NCI-H446 (cell line): ENCODE data around the gene INPP5D.

ENCODE experiments used
- DNase-seq, 2 experiments: peaks; one replicate each; lab custom pipeline; 2025; lab: John Stamatoyannopoulos, UW

The INPP5D gene

DNA sequence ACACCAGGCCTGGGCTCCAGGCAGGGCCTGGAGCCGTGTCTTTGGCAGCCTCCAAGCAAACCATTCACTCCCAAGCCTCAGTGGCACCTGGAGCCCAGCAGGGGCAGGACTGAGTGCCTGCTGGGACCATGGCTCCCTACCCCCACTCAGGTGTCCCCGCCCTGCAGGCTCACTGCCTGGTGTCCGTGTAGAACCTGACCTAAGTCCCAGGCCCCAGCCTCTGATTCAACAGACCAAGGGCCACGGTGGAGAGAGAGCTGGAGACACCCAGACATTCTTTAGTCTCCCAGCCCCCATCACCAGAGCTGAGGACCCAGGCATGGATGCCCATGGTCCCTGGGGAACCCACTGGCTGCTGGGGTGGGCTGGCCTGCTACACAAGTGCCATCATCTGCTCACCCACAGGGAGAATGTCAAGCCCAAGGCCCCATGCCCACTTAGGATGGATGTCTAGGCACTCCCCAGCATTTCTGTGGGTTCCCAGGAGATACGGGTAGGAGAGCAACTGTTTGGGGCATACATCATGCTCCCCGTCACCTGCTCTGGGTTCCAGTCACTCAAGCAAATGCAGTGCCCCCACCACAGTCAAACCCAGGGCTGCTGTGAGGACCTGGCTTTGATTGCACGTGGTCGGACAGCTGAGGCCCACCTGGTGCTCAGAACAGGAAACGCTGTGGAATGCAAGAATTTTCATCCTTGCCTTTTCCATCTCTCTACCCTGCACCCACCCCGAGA is 148.4 kb downstream of the INPP5D start:
- DNase-seq = no peak

DNA sequence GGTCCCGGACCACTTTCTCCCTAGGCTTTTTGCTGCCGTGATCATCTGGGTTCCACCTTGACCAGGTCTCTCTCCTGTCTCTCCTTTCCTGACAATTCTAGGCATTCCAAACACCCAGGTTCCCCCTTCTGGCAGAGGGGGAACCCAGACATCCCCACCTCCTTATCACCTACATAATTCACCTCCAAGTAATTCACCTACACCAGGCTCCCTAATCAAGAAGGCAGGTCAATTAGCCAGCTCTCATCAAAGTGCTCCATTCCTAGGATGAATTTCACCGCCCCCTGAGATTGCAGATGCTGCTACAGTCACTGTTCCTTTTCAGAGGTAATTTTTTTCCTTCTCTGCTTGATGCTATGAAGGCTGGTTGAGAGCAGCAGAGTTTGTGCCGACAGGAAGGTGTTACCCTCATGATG is 149.0 kb downstream of the INPP5D start:
- DNase-seq = no peak

DNA sequence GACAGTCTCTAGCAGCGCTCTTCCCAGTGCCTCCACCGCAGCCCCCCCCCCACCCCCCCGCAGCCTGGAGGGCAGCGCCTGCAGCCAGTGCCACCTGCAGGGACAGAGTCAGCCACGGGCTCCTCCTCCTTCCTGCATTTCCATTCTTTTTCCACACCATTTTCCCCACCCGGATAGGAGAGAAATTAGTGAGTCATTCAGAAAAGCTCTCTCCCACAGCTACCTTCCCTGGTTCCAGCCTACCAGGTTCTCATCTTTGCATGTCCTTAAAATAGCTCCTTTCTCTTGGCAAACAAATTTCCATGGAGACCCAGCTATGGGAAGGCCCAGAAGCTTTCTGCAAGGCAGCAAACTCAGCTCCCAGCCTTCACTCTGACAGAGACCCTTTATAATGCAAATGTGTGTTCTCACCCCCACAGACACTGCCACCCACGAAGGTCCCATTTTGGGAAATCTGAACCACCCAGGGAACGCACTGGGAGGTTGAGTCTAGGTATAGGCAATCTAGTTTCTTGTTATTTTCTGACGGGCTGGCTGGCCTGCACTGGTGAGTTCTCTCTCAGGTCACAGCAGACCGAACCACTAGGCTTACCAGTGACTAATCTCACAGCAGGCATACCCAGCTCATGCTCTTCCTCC is 149.5 kb downstream of the INPP5D start:
- no peak for DNase-seq

DNA sequence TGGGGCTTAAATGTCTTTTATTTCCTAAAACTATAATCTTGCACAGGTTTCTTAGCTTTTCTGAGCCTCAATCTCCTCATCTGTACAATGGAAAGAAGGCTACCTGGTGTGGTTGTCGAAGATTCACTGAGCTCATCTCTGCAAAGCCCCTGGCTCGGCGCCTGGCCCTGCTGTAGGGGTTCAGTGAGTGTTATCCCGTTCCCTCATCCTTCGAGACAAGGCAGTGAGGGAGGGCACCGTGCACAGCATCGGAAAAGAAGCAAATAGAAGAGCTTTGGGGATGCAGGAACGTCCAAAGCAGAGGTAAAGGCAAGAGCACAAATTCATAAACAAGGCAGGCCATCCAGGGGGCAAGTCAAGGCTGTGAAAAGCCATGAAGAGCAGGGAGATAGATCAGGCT is 150.1 kb downstream of the INPP5D start:
- DNase-seq = no peak

DNA sequence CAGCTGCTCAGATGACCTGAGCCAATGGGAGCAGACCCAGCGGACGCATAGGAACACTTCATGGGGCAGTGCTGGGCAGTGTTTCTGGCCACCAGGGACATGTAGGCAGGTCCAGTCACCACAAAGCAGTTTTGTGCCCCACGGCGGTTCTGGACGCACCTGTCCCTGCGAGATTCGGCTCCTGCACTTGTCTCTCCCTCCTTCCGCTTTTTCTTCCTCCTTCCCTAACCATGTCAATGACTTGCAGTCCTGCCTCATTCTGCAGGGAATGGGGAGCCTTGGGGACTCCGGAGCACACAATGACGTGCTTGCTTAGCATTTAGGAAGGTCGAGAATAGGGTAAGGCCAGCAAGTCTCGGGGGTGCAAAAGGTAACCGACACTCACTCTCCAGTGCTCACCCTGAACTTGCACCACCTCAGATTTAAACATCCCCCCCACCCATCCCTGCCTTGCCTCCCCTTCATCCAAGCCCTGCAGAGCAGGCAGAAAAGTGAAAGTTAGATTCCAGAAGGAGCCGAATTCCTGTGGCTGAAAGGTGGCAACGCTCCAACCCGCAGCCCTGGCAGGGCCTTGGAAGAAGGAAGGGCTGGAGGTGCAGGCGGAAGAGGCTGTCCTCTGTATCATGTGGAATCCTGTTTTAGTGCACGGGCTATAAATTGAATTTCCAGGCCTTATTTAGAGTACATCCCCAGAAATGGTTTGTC is 150.9 kb downstream of the INPP5D start:
- peak in 1 of 2 experiments; percentile 39 for DNase-seq

DNA sequence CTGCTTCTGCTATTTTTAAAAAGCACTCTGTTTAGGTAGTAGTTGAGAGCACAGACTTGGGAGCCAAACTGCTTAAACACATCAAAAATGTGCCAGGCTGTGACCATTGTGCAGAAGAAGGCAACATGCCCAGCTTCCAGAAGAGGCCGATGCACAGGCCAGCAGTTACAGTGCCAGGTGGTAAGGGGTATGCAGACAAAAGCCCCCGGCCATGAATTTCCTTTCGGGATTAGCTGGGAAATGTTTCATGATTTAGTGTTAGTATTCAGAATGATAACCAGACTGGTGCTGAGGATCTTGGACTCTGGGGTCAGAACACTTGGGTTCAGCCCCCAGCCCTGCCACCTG is 151.4 kb downstream of the INPP5D start:
- peak in 1 of 2 experiments; percentile 34 for DNase-seq

DNA sequence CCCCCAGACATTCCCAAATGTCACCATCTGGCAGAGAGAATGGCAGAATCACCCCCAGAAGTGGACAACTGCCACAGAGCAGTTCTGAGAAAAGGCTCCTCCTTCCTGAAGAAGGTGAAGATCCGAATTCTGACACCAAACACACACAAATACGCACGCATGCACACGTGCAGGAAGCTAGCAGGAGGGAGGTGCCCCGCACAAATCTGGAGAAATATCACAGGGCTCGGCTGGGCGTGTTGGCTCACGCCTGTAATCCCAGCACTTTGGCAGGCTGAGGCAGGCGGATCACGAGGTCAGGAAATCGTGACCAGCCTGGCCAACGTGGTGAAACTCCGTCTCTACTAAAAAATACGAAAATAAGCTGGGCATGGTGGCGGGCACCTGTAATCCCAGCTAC is 152.9 kb downstream of the INPP5D start:
- DNase-seq = no peak

DNA sequence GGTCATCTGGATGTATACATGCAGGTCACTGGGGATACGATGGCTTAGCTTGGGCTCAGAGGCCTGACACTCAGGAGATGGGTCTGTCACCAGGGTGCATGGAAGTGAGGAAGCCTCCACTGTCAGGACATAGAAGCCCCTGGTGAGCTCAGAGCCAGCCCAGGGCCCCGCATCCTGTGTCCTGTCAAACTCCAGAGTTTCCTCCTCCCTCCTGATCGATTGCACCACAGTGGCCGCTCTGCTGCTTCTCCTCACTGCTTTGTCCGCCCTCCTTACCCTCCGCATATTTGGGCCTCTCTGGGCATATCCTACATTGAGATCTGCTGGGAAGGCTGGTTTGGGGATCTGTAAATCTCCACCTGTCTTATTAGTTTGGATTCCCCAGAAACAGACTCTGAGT is 153.8 kb downstream of the INPP5D start:
- no peak for DNase-seq

DNA sequence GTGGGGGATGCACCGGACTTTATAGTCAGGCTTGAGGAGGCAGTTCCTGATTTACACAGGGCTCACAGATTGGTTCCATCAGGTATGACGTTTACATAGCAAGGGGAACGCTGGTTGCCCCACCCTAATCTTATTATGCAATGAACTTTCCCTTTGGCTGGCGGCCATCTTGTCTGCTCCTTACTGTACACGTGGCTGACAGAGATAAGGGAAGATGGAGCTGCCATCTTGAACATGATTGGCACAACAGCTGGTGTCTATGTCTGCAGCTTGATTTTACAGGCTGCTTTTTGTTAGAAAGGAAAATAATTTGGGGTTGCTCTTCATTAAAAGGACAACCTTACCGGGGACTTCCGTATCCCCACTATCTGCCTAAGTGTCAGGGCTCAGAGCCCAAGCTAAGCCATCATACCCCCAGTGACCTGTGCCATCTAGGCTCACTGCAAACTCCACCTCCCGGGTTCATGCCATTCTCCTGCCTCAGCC is 157.8 kb downstream of the INPP5D start:
- DNase-seq = no peak

DNA sequence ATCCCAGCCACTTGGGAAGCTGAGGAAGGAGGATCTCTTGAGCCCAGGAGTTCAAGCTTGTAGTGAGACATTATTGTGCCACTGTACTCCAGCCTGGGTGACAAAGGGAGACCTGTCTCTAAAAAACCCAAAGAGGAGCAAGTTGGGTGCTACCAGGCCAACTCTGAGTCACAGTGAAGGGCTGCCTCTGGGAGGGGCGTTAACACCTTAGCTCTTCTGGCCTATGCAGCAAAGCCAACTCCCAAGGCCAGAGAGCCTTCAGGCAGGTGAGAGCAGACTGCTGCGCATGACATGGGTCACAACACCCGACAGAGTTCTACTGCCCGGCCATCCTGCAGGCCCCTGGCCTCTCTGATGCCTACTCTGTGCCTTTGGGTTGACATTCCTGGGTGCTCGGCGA is 158.7 kb downstream of the INPP5D start:
- DNase-seq = no peak

DNA sequence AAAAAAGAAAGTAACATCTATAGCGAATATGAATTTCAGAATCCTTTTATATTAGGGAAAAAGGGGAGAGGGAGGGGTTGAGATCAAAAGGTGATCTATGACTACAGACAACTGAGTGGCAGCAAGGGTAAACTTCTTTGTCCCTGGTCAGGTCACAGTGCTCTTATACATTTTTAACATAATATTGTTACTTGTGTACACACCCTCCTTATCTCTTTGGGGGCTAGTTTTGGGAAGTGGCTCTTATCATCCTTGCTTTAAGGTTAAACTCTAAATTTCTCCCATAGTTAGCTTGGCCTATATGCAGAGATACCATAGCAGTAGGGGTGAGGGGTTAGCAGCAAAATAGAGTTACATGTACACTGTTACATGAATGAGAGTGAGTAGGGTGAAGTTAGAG is 159.7 kb downstream of the INPP5D start:
- DNase-seq = no peak

DNA sequence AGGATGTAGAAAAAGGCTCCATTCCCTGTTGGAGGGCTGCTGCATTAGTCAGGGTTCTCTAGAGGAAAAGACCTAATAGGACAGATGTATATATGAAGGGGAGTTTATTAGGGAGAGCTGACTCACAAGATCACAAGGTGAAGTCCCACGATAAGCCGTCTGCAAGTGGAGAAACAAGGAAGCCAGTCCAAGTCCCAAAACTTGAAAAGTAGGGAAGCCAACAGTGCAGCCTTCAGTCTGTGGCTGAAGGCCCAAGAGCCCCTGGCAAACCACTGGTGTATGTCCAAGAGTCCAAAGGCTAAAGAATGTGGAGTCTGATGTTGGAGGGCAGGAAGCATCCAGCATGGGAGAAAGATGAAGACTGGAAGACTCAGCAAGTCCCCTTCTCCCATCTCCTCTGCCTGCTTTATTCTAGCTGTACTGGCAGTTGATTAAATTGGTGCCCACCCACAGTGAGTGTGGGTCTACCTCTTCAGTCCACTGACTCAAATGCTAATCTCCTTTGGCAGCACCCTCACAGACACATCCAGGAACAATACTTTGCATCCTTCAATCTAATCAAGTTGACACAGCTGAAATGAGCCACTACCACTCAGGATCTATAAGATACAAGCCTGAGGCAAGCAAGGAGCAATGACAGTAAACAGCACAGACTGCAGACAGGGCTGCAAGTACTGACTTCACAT is 161.4 kb downstream of the INPP5D start:
- no peak for DNase-seq

DNA sequence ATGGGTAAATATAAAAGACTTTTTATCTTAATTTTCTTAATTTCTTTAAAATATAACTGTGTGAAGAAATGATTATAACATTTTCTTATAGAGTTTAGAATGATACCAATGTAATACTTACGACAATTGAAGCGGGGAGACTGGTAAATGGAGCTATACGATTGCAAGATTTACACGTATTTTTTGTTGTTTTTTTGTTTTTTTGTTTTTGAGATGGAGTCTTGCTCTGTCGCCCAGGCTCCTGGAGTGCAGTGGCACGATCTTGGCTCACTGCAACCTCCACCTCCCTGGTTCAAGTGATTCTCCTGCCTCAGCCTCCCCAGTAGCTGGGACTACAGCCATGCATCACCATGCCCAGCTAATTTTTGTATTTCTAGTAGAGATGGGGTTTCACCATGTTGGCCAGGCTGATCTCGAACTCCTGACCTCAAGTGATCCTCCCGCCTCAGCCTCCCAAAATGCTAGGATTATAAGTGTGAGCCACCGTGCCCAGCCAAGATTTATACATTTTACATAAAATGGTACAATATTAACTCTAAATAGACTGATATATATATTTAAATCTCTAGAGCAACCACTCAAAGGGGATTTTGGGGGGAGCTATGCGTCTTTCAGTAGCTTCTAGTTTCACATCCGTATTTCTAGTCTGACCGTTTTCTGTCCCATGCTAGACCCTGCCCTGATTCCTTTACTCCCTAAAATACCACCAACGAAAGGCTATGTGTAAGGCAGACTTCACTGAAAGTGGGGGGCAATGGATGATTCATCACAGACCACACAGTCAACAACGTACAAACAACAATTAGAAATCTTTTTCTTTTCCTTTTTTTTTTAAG is 163.1 kb downstream of the INPP5D start:
- no peak for DNase-seq

DNA sequence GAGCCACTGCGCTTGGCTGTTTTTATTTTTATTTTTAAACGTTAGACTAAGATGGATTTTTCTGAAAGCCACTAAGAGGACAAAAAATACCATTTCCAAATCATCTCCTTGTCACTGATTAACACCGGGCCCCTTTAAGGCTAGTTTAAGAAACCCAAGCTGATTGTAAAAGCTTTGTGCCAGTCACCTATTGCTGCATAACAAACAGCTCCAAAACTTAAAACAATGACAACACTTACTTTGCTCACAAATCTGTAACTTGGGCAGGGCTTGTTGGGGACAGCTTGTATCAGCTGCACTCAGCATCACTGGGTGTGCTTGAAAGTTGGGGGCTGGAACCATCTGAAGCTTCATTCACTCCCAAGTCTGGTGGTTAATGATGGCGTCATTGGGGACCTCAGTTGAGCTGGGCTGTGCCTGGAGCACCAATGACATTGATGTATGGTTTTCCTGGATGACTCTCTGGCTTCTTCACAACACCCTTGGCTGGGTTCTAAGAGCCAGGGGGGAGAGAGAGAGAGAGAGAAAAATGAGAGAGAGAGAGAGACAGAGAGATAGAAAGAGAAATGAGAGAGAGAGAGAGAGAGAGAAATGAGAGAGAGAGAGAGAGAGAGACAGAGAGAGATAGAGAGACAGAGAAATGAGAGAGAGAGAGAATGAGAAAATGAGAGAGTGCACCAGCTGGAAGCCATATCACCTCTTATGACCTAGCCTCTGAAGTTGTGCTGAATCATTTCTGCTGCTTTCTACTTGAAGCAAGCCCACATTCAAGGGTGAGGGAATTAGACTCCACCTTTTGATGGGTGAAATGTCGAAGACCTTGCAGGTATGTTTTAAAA is 165.3 kb downstream of the INPP5D start:
- no peak for DNase-seq

DNA sequence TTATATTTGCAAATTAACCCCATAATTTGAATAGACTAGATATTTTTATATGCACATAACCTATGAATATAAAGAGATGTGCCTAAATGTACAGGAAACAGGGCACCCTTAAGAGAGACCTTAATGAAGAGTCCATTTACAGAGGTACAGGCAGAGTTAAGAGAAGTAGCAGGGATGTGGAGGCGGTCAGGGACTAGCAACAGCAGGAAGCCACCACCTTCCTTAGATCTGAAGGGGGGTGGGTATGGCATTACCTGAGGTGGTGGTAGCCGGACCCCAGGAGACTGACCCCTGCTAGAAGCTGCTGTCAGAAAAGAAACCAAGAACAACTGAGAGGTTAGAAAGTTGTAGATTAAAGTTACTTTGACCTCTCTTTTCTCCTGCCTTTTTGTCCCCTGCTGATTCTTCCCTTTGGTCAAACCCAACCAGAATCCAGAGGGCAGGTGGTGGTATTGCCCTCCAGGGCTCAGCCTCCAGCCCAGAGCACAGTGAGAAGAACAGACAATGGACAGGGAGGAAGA is 166.4 kb downstream of the INPP5D start:
- DNase-seq = no peak

DNA sequence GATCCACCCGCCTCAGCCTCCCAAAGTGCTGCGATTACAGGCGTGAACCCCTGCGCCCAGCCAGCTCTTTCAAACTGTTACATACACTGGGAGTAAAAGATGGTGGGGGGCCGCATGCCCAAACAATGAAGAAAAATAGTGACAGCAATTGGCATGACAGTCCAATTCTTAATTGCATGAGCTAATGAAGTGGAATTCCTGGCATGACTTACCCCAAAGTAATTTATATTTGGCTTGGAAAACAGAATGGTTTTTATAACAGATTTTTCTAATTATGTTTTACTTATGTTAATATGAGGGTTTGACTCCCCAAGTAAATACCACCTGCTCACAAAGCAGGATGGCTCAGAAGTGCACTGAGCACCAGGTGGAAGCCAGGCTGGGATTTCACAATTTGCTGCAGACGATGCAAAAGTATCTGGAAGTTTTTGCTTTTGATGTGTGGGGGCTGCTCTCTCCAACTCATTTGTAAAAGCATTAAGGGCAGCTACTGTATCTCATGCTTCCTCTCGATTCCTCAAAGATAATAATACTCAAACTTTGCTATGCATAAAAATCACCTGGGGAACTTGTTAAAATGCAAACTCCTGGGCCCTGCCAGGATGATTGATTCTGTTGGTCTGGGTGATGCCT is 167.3 kb downstream of the INPP5D start:
- peak in 1 of 2 experiments; percentile 43 for DNase-seq

DNA sequence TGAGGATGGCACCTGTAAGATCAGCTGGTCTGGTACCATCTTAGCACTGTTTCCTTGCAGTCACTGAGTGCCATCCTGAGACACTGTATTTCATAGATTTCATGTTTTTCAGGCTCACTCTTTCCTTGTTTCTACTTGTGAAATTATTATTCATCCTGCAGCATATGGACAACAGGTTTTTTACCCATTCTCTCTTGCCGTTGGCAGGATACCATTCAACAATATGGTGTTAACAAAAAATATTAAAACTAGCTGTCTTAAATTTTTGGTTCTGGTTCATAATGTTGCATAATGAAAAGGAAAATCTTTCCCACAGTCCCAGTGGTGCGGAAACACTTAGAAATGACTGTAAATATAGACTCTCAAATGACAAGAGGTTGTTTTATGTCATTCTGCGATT is 168.2 kb downstream of the INPP5D start:
- no peak for DNase-seq

DNA sequence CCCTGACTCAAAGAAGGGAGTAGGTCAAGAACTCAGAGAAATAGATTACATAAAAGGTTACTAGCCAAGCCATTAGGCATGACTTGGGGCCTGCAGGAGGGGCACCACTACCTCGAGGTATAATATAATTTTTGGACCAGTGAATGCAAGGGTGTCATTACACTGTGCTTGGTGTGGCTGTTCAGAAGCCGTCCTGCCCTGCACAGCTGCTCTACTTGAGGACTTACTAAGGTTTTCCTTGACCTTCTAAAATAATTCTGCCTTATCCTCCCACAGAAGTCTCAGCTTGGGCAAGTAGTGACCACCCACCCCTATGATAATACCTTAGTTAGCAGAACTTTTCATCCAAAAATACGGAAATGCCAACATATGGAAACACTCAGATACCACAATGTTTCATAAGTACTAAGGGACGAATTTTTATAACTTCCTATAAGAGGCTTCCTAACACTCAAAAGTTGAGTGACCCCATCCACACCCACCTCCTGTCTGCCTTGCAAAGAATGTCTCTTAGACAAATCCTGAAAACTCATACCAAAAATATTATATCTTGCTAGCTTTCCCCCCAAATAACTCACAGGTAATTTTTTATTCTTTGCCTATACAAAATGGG is 173.6 kb downstream of the INPP5D start:
- DNase-seq = no peak

DNA sequence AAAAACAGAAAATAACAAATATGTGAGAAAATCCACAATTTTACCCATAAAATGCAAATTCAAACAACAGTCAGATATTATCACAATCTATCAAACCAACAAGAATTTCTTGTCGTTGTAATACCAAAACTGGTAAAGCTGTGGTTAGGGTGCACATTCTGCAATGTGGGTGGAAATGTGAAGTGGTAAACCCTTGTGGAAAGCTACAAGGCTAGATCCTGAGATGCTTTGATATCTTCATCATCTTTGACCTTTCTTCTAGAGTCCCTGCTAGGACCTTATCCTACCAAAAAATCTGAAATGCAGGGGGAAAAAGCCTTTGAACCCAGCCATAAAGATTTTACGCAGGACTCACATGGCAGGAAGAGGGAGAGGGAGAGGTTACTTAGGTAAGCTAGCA is 174.1 kb downstream of the INPP5D start:
- no peak for DNase-seq

DNA sequence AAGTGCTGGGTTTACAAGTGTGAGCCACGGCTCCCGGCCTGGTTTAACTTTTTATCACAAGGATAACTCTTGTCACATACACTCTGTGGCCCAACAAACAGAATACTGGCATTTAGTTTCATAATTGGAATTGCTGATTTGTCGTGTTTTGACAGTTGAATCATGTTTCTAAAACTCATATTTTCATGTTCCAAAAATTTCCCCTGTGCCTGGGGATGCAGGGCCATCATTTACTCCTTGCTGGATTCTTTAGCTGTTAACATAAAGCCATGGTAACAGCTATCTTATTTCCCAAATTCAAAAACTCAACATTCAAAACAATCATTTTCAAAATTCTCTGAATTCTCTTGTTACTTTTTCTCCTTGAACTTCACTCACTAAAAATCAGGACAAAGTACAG is 174.9 kb downstream of the INPP5D start:
- DNase-seq = no peak
